Activated CD4-positive, alpha-beta T cell treated with anti-CD3 and anti-CD28 coated beads for 1 hour (primary cell): ENCODE results near the gene ANO6.
"Not testable (repeated sequence)": the region's sequence is repeated elsewhere in the genome, so short reads cannot be mapped to it uniquely, and the experiment has no call there.

Experiments
- DNase-seq: peaks from one replicate; pipeline ENCODE4 v3.0.0-alpha.2; 2020

ANO6 gene

GRCh38 chr12:45244561-45245343 lies 28.9 kb downstream of the ANO6 start:
- no peak for DNase-seq

GRCh38 chr12:45246236-45246635 lies 30.3 kb downstream of the ANO6 start:
- no peak for DNase-seq

GRCh38 chr12:45247589-45247988 lies 31.7 kb downstream of the ANO6 start:
- no peak for DNase-seq

- DNase-seq: no peak
Observed at GRCh38 chr12:45248095-45248494, 32.2 kb downstream of the ANO6 start.

GRCh38 chr12:45254254-45254653 lies 38.4 kb downstream of the ANO6 start:
- no peak for DNase-seq

- DNase-seq: no peak
Observed at GRCh38 chr12:45256721-45257120, 40.8 kb downstream of the ANO6 start.

GRCh38 chr12:45257185-45257930 lies 41.5 kb downstream of the ANO6 start:
- DNase-seq: no peak

- DNase-seq: no peak
Observed at GRCh38 chr12:45259675-45260074, 43.8 kb downstream of the ANO6 start.

- no peak for DNase-seq
Observed at GRCh38 chr12:45260104-45260815, 44.4 kb downstream of the ANO6 start.

- no peak for DNase-seq
Observed at GRCh38 chr12:45260854-45261253, 45.0 kb downstream of the ANO6 start.

- not testable (repeated sequence) for DNase-seq
Observed at GRCh38 chr12:45262185-45262584, 46.3 kb downstream of the ANO6 start.

GRCh38 chr12:45263587-45263986 lies 47.7 kb downstream of the ANO6 start:
- DNase-seq: no peak

GRCh38 chr12:45268672-45269411 lies 52.9 kb downstream of the ANO6 start:
- DNase-seq: no peak

GRCh38 chr12:45269412-45269751 lies 53.5 kb downstream of the ANO6 start:
- DNase-seq: no peak

- DNase-seq: no peak
Observed at GRCh38 chr12:45270951-45271350, 55.1 kb downstream of the ANO6 start.

GRCh38 chr12:45273717-45274271 lies 57.9 kb downstream of the ANO6 start:
- no peak for DNase-seq

- no peak for DNase-seq
Observed at GRCh38 chr12:45276154-45276755, 60.4 kb downstream of the ANO6 start.

- no peak for DNase-seq
Observed at GRCh38 chr12:45278447-45278846, 62.6 kb downstream of the ANO6 start.

GRCh38 chr12:45279931-45280830 lies 64.3 kb downstream of the ANO6 start:
- no peak for DNase-seq

- DNase-seq: no peak
Observed at GRCh38 chr12:45281994-45282393, 66.1 kb downstream of the ANO6 start.

GRCh38 chr12:45282411-45282810 lies 66.5 kb downstream of the ANO6 start:
- DNase-seq: no peak
